NCI-H82 treated with DMSO at 0.1 percent for 48 hours (cell line): ENCODE data around the gene ANKLE2.
"Not testable (repeated sequence)": the region's sequence is repeated elsewhere in the genome, so short reads cannot be mapped to it uniquely, and the experiment has no call there.

Experiments used
- DNase-seq: peaks from one replicate; lab custom pipeline; 2025; ENCODE audit not compliant: unreplicated experiment; lab: John Stamatoyannopoulos, UW

Gene ANKLE2

GRCh38 chr12:132720606-132721345 lies 40.9 kb downstream of the ANKLE2 start:
- DNase-seq, result no peak

DNA sequence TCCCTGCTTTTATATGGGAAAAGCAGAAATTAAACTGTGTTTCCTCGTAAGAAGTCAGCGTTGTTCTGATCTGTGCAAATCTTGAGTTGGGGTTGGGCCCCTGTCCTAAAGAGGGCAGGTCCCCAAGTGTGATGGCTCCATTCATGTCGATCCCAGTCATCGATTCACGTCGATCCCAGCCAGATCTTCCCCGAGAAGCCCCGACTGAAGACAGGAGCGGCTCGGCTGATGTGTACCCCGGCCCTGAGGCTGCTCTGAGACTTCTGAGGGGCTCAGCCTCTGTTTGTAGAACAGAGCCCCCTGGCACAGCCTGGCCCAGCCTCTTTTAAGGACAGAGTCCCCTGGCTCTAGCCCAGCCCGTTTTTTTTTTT lies 41.7 kb downstream of the ANKLE2 start:
- DNase-seq, result no peak

- DNase-seq, result no peak
Measured at GRCh38 chr12:132719141-132719953, 42.3 kb downstream of the ANKLE2 start.

DNA sequence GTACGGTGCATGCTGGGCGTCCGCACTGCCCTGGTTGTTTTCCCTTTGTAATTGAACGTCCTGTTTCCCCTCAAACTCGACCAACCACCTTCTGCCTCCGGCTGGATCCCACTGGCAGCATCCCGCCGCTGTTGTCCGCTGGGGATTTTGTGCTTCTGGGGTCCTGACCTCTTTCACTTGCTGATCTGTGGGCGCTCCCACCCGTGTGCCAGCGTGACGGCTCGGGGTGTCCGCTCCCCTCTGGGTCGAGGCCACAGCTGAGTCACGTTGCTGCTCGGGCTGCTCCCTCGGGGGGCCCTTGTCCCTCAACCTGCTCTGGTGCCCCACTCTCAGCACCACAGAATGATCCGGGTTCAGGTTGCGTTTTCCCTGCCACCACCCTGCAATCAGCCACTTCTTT lies 43.0 kb downstream of the ANKLE2 start:
- no peak for DNase-seq

GRCh38 chr12:132717531-132718387 lies 43.9 kb downstream of the ANKLE2 start:
- no peak for DNase-seq

GRCh38 chr12:132717011-132717410 lies 44.6 kb downstream of the ANKLE2 start:
- no peak for DNase-seq

- no peak for DNase-seq
Measured at GRCh38 chr12:132716356-132716755, 45.3 kb downstream of the ANKLE2 start.

DNA sequence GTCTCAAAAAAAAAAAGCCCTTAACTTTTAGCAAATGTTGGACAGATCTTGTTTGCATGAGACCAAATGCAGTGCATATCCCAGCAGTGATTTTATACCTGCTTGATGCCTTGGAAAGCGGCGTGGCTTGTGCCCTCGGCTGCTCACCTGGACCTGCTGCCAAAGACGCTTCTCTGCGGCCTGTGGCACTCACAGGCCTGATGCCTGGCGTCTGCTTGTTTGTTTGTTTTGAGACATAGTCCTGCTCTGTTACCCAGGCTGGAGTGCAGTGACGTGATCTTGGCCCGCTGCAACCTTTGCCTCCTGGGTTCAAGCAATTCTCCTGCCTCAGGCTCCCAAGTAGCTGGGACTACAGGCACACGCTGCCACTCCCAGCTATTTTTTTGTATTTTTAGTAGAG lies 45.8 kb downstream of the ANKLE2 start:
- DNase-seq, result no peak

- no peak for DNase-seq
Measured at GRCh38 chr12:132713123-132713522, 48.5 kb downstream of the ANKLE2 start.

DNA sequence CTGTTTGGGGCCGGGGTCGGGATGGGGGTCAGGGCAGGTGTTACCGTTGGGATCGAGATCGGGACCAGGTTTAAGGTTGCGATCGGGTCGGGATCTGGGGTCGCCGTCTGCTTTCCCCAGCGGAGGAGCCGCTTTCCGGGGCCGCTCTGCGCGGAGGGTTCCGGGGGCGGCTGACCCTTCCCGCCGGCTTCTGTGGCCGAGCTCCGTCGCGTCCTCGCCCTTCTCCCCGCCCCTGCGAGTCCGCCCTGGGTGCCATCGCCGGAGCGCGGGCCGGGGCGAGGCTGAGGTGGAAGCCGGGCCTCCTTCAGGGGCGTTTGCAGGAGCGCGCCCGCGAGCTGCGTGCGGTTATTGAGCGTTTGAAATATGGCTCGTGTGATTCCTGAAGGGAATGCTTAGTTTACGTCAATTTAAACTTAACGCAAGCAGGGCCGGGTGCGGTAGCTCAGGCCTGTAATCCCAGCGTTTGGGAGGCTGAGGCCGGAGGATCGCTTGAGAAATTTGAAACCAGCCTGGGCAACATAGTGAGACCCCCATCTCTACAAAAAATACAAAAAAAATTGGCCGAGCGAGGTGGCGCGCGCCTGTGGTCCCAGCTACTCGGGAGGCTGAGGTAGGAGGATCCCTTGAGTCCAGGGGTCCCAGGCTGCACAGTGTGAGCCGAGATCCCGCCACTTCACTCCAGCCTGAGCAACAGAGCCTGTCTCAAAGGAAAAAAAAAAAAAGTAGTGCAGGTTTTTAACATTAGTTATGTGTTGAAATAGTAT lies 50.4 kb downstream of the ANKLE2 start:
- DNase-seq, result no peak

- DNase-seq, result peak; percentile 49
Measured at GRCh38 chr12:132710405-132711079, 51.1 kb downstream of the ANKLE2 start, which contains the start of gene PGAM5. Gene PGAM5, plus strand, starts transcription at chr12:132710842. Its CDS starts 35 bp downstream, at chr12:132710877.

GRCh38 chr12:132710043-132710404 lies 51.6 kb downstream of the ANKLE2 start:
- no peak for DNase-seq

- DNase-seq, result no peak
Measured at GRCh38 chr12:132708150-132708549, 53.5 kb downstream of the ANKLE2 start.

- DNase-seq, result no peak
Measured at GRCh38 chr12:132707241-132707640, 54.4 kb downstream of the ANKLE2 start.

GRCh38 chr12:132703641-132704040 lies 58.0 kb downstream of the ANKLE2 start:
- DNase-seq, result no peak

GRCh38 chr12:132702640-132703039 lies 59.0 kb downstream of the ANKLE2 start:
- no peak for DNase-seq

DNA sequence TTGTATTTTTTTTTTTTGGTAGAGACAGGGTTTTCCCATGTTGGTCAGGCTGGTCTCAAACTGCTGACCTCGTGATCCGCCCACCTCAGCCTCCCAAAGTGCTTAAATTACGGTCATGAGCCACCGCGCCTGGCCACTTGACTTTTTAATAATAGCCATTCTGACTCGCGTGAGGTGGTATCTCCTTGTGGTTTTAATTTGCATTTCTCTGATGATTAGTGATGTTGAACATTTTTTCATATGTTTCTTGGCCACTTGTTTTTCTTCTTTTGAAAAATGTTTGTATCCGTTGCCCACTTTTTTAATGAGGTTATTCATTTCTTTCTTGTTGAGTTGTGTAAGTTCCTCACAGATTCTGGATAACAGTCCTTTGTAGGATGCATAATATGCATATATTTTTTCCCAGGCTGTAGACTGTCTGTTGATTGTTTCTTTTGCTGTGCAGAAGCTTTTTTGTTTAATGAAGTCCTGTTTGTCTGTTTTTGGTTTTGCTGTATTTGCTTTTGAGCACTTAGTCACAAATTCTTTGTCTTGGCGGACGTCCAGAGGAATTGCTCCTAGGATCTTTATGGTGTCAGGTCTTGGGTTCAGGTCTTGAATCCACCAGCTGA lies 61.3 kb downstream of the ANKLE2 start:
- DNase-seq, result no peak

GRCh38 chr12:132698341-132698740 lies 63.3 kb downstream of the ANKLE2 start:
- DNase-seq, result no peak

DNA sequence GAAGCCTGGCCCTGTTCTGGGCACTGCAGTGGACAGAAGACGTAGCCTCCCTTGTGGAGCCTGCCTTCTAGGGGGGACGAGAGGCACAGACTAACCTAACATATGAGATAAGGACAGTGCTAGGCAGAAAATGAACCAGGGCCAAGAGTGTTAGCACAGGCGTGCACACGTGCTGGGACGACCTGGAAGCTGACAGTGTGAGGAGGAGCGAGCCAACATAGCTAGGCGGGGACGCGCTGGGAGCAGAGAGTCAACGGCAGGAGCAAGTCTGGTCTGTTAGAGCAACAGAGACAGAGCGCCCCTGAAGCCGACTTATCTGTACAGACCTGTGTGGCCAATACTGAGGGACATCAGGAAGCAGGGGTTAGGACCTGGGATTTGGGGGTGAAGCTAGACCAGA lies 66.2 kb downstream of the ANKLE2 start:
- DNase-seq, result no peak

- not testable (repeated sequence) for DNase-seq
Measured at GRCh38 chr12:132694888-132695287, 66.7 kb downstream of the ANKLE2 start.
